Activated CD4-positive, alpha-beta T cell treated with anti-CD3 and anti-CD28 coated beads, Interleukin-2, amount 10 ng/mL, durations not matched to agents 24 days and 14 days (primary cell): ENCODE measurements around the gene SUSD1. TPM values are rescaled to one million over a fixed set of nuclear protein-coding genes. Genes with fewer than 3 reads are reported as not detected.

Experiments used
- DNase-seq: peaks from one replicate; pipeline ENCODE4 v3.0.0; 2022
- H3K27ac Mint-ChIP-seq: one replicate; pipeline ENCODE4 v1.8.0; 2022; ENCODE audit warnings: mild to moderate bottlenecking, mixed read lengths
- H3K27me3 Mint-ChIP-seq: one replicate; pipeline ENCODE4 v1.8.0; 2022; ENCODE audit warnings: mixed read lengths
- H3K36me3 Mint-ChIP-seq: one replicate; pipeline ENCODE4 v1.8.0; 2022; ENCODE audit warnings: low read depth, mild to moderate bottlenecking, mixed read lengths
- H3K4me1 Mint-ChIP-seq: one replicate; pipeline ENCODE4 v1.8.0; 2021; ENCODE audit warnings: mixed read lengths
- H3K4me3 Mint-ChIP-seq: one replicate; pipeline ENCODE4 v1.8.0; 2022; ENCODE audit warnings: mild to moderate bottlenecking, moderate library complexity, mixed read lengths
- H3K9me3 Mint-ChIP-seq: one replicate; pipeline ENCODE4 v1.8.0; 2021; ENCODE audit warnings: mixed read lengths
- intact Hi-C: fragments of 100-400 bp; cut with micrococcal nuclease; formaldehyde crosslinking; loops from one replicate; pipeline ENCODE4 v1.15.1; 2023
- total RNA-seq: library from RNA; stranded (reverse); gene quantifications from 2 replicates; pipeline ENCODE4 v1.2.3, GENCODE V29; 2022

SUSD1 gene
- total RNA-seq, 1 donor from 2014 or later: 4.8 TPM

GRCh38 chr9:112002847-112003457, 172.1 kb downstream of the SUSD1 start:
- Mint-ChIP-seq H3K4me3 (no peak overlapping the region), H3K9me3 (no peaks in the 10 kb centered on the region), H3K27ac (no peak overlapping the region), H3K36me3 (no peaks in the 10 kb centered on the region), H3K4me1 (peaks cover 23% of the 10 kb centered on the region), H3K27me3 (peaks cover 13% of the 10 kb centered on the region)
- intact Hi-C loops: no loop called here
- DNase-seq: no peak

- H3K9me3 Mint-ChIP-seq: no peaks in the 10 kb centered on the region
- no peak overlapping the region for H3K4me3 Mint-ChIP-seq
- intact Hi-C loops: no loop called here
- peaks cover 18% of the 10 kb centered on the region for H3K27me3 Mint-ChIP-seq
- peak; percentile 69 for DNase-seq
- no peak overlapping the region for H3K27ac Mint-ChIP-seq
- no peaks in the 10 kb centered on the region for H3K36me3 Mint-ChIP-seq
- peaks cover 23% of the 10 kb centered on the region for H3K4me1 Mint-ChIP-seq
Observed at GRCh38 chr9:112002131-112002846, 172.8 kb downstream of the SUSD1 start.

DNA sequence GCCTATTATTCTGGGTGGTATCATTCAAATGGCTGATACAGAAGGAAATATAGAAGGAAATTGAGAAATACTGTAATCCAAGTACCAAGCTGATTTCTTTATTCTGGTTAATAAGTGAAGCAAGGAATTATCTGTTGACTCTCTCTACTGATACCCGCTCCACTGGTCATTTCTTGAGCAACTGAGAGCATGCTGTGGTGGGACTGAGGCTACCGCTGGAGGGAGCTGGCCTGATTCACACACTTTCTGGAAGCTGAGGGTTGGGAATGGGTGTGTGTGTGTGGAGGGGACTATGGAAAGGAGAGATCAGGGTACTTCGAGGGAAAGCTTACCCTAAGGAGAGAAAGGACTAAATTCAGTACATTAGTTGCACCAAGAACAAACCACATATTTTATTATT, 174.4 kb downstream of the SUSD1 start:
- H3K4me1 Mint-ChIP-seq: peaks cover 23% of the 10 kb centered on the region
- peaks cover 17% of the 10 kb centered on the region for H3K27me3 Mint-ChIP-seq
- intact Hi-C loops: no loop called here
- no peaks in the 10 kb centered on the region for H3K9me3 Mint-ChIP-seq
- DNase-seq: no peak
- H3K4me3 Mint-ChIP-seq: no peak overlapping the region
- no peaks in the 10 kb centered on the region for H3K36me3 Mint-ChIP-seq
- no peak overlapping the region for H3K27ac Mint-ChIP-seq

GRCh38 chr9:111999319-111999718, 175.8 kb downstream of the SUSD1 start:
- intact Hi-C loops: no loop called here
- DNase-seq: no peak
- Mint-ChIP-seq H3K36me3 (no peaks in the 10 kb centered on the region), H3K27ac (no peak overlapping the region), H3K4me3 (no peak overlapping the region), H3K9me3 (no peaks in the 10 kb centered on the region), H3K4me1 (peaks cover 25% of the 10 kb centered on the region), H3K27me3 (peaks cover 16% of the 10 kb centered on the region)

DNA sequence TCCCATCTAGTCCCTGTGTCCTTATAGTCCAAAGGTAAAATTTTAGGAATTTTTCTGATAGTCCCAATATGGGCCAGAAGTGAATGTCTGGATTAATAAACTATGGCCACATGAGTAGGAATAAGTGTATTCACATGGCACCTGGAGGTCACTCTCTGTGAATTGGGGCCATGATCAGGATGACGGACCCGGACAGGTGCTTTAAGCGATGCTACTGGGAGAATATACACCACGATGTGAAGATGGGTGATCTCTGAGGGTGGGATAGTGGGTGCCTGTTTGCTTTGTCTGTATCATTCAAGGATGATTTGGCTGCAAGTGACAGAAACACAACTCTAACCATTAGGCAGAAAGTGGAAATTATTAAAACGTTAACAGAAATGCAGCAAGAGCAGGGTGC, 177.3 kb downstream of the SUSD1 start:
- H3K4me3 Mint-ChIP-seq: no peak overlapping the region
- H3K27ac Mint-ChIP-seq: no peak overlapping the region
- peaks cover 17% of the 10 kb centered on the region for H3K27me3 Mint-ChIP-seq
- no peak for DNase-seq
- H3K9me3 Mint-ChIP-seq: no peaks in the 10 kb centered on the region
- H3K36me3 Mint-ChIP-seq: no peaks in the 10 kb centered on the region
- intact Hi-C loops: no loop called here
- H3K4me1 Mint-ChIP-seq: peaks cover 27% of the 10 kb centered on the region

DNA sequence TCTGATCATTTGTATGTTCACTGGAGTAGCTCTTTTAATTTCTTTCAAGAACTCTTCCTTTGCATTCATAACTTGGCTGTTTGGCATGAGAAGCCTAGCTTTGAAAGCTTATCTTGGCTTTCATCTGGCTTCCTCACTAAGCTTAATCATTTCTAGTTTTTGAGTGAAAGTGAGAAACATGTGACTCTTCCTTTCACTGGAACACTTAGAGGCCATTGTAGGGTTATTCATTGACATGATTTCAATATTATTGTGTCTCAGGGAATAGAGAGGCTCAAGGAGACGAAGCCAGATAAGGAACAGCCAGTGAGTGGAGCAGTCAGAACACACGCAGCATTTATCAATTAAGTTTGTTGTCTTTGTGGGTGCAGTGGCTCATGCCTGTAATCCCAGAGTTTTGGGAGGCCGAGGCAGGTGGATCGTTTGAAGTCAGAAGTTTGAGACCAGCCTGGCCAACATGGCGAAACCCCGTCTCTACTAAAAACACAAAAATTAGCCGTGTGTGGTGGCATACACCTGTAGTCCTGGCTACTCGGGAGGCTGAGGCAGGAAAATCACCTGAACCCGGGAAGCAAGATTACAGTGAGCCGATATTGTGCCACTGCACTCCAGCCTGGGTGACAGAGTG, 180.2 kb downstream of the SUSD1 start:
- Mint-ChIP-seq H3K36me3 (no peaks in the 10 kb centered on the region), H3K9me3 (peaks cover 6% of the 10 kb centered on the region), H3K4me3 (peak overlapping the region; percentile 34), H3K27me3 (peaks cover 17% of the 10 kb centered on the region), H3K4me1 (peaks cover 23% of the 10 kb centered on the region), H3K27ac (peak overlapping the region; percentile 76)
- intact Hi-C loops: loop anchor here (1.0 to 2.0 kb wide), 8 partner anchors 17 to 98 kb away; partner anchors contain the start of gene UGCG
- no peak for DNase-seq

GRCh38 chr9:111993319-111993718, 181.8 kb downstream of the SUSD1 start:
- intact Hi-C loops: no loop called here
- Mint-ChIP-seq H3K9me3 (peaks cover 6% of the 10 kb centered on the region), H3K27me3 (peaks cover 16% of the 10 kb centered on the region), H3K27ac (no peak overlapping the region), H3K36me3 (no peaks in the 10 kb centered on the region), H3K4me1 (peaks cover 23% of the 10 kb centered on the region), H3K4me3 (peak overlapping the region; percentile 5)
- DNase-seq: no peak

GRCh38 chr9:111992523-111992922, 182.6 kb downstream of the SUSD1 start:
- DNase-seq: peak; percentile 72

GRCh38 chr9:111991179-111991578, 183.9 kb downstream of the SUSD1 start:
- peaks cover 3% of the 10 kb centered on the region for H3K27me3 Mint-ChIP-seq
- no peak for DNase-seq
- H3K9me3 Mint-ChIP-seq: peaks cover 6% of the 10 kb centered on the region
- no peak overlapping the region for H3K27ac Mint-ChIP-seq
- no peak overlapping the region for H3K4me3 Mint-ChIP-seq
- H3K4me1 Mint-ChIP-seq: peaks cover 24% of the 10 kb centered on the region
- intact Hi-C loops: no loop called here
- no peaks in the 10 kb centered on the region for H3K36me3 Mint-ChIP-seq

More at GRCh38 chr9:111992523-111992922, 182.6 kb downstream of the SUSD1 start:
- intact Hi-C loops: no loop called here
- peaks cover 6% of the 10 kb centered on the region for H3K9me3 Mint-ChIP-seq
- peaks cover 23% of the 10 kb centered on the region for H3K4me1 Mint-ChIP-seq
- H3K36me3 Mint-ChIP-seq: no peaks in the 10 kb centered on the region
- H3K27me3 Mint-ChIP-seq: peaks cover 8% of the 10 kb centered on the region
- H3K4me3 Mint-ChIP-seq: peak overlapping the region; percentile 3
- H3K27ac Mint-ChIP-seq: peak overlapping the region; percentile 49

Other genes with a start within 250 kb of the SUSD1 start
- gene PTBP3, start 158.3 kb upstream of the SUSD1 start, total RNA-seq: 94.7 and 104 TPM in 2 replicates
- gene HSDL2, start 204.8 kb upstream of the SUSD1 start, total RNA-seq: 14.1 TPM in 2 replicates